GM18867 (cell line): ENCODE data around the gene MIOX.

Experiments used
- ATAC-seq: cut with Tn5 transposase; IDR thresholded peaks from one replicate; pipeline ENCODE4 v1.9.1; 2021; ENCODE audit warnings: mild to moderate bottlenecking, moderate library complexity; ENCODE audit not compliant: unreplicated experiment

The MIOX gene

DNA sequence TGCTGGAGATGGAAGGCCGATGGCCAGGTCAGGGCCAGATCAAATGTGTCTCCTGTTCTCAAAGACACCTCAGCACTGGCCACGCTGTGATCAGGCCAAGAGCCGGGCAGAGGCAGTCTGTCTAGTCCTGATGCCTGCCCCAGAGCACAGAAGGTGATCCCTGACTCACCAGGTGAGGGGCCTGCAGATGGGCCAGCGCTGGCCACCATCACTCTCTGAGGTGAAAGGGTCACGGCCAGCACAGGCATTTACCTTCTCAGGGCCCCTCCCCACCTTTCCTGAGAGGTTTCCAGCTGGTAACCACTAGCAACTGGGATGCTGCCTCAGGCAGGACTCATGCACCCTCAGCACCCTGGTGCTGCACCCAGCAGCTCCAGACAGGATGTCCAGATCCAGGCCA lies 14.7 kb upstream of the MIOX start:
- no peak for ATAC-seq

DNA sequence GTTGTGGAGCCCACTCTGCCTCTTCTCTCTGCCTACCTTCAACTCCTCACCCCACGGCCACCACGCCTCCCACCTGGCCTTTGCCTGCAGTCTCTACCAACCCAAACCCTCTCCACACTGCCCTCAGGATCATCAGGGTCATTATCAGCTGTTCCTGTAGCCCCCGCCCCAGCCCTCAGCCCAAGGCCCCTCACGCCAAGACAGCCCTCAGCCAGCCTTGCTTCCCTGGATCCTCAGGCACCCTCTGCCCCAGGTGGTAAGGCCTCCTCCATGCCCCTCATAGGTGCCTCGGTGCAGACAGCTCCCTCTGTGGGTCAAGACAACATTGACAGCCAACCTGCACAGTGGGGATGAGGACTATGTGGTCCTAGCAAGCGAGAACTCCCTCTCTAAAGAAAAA lies 13.6 kb upstream of the MIOX start:
- no peak for ATAC-seq

DNA sequence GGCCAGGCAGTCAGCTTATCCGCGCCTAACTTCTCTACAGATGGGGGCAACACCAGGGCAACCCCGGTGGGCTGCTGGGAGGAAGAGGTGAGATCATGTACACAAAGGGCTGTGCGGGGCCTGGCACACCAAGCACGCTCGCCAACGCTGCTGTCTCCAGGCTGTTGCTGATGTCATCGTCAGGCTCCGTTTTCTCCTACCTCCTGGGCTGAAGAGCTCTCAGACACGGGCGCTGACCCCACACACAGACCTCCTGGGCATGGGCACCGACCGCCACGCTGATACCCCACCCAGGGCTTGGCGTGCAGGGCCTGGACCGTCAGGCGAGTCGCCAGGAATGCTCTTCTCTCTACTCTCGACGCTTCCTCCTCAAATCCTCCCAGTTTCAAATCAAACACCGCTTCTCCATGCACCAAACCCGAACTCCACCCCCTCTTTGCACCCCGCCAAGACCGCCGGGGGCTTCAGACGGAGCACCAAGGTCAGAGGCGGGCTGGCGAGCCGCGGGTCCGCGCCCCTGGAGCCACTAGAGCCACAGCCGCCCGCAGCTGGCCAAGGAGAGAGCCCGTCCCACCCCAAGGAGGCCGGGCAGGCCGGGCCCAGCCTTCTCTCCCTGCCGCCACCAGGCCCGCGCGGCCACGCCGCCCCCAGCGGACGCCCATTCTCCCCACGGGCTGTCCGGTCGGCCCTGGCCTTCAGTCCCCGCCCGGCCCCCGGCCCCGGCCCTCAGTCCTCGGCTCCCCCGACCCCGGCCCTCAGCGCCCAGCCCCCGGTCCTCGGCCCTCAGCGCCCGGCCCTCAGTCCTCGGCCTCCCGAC lies 12.6 kb upstream of the MIOX start:
- ATAC-seq: no peak

DNA sequence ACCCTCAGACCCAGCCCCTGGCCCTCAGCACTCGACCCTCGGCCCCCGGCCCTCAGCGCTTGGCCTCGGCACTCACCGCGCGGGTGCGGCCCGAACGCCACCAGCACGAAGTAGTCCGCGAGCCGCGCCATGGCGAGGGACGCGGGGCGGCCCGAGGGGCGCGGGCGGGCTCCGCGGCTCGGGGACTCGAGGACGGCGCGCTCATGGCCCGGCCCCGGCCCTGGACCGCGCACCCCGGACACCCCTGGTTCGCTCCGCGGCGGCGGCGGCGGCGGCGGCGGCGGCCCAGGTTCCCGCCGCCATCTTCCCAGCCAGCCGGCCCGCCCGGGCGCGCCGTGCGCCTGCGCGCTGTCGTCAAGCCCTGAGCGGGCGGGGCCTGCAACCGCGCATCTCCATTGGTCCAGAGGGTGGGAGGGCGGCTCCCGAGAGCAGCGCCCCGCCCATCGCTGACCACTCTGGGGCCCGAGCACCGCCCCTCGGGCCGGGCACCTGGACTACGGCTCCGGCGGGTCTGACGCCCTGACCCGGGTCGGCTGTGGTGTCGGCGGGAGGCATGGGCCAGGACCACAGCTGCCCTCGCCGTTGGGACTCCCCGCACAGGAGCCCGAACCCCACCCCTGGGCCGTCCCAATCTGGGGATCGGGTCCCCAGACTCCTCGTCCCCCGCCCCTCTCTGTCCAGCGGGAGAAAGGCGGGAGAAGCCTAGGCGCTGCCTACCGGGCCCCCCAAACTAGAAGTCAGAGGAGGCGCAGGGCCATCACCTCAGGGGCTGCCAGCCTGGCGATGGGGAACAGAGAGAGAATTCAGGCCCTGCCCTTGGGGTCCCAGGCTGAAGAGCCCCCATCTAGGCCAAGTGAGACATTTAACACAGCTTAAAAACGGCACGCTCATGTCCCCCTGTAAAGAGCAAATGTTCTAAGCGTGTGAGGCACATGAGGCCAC lies 11.7 kb upstream of the MIOX start, which contains the start of gene SBF1:
Gene SBF1, minus strand, starts transcription at position 326 of the 942 bp plus-strand sequence. Its CDS starts 195 bp downstream, at position 131.
- peak; percentile 60 for ATAC-seq

DNA sequence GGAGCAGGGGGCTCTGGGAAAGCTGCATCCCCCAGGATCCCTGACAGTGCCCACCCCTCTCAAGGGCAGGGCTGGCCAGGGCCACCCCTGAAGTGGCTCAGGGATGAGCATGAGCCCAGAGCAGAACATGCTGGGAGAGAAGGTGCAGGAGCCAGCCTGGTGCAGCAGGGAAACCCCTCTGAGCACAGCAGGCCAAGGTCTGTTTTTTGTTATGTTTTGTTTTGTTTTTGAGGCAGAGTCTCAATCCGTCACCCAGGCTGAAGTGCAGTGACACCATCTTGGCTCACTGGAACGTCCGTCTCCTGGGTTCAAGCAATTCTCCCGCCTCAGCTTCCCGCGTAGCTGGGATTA lies 11.0 kb upstream of the MIOX start:
- no peak for ATAC-seq

DNA sequence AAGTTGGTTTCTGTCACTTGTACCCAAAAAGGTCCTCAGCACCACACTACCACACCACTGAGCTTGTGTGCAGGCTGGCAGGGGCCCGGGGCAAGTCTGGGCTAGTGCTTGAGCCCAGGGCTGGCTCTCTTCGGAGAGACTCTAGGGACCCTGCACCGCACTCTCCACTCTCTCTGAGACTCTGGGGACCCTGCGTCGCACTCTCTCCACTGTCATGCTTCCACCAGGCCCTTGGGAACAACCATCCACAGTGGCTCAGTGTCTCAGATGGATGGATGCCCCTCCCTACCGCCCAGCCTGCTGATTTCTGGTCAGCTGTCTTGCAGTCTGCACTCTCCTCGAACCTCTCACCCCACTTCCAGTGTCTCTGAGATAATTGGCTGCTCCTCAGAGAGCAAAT lies 9.8 kb upstream of the MIOX start:
- no peak for ATAC-seq

DNA sequence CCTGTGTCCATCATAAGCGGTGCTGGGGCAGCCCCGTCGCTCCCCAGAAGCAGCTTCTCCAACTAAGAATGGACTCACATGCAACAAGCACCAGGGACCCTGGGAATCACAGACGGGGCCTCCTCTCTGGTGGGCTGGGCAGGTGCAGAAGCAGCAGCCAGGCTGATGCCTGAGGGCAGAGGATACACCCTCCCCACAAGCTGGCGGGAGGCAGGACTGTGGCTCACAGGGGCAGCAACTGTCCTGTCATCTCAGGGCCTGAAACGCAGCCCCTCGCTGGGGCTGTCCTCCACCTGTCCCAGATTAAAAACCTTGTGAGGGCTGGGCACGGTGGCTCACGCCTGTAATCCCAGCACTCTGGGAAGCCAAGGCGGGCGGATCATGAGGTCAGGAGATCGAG lies 8.7 kb upstream of the MIOX start:
- ATAC-seq: no peak

DNA sequence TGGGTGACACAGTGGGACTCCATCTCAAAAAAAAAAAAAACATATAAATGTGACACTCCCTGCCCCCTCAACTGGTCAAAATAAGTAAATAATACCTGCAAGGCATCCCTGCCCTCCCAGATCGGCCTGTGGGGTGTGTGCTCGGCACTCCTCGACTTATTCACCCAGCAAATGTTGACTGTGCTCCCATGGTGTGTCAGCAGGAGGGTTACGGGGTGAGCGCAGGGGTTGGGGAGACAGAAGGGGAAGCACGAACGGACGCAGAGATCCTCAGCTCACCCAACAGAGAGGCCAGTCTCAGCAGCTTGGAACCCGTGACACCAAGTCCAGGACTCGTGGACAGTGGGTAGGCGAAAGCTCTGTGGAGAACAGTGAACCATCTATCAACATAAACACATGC lies 6.9 kb upstream of the MIOX start:
- ATAC-seq: no peak

DNA sequence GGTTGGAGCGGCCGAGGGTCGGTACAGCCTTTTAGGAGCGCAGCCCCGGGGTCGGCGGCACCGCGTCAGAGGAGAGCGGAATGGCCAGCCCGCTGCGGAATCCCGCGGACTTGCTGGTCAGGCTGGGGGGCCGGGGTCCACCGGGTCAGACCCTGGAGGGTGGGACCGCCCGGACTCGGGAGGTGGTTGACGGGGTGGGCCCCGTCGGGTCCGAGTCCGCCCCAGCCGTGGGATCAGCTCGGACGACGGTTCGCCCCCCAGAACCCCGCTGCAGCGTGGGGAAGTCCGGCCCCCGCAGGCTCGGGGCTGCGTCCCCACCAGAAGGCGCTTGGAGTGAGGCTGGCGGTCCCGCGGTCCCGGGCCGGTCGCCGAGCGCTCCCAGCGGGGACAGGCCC lies 5.6 kb upstream of the MIOX start:
- ATAC-seq: no peak

DNA sequence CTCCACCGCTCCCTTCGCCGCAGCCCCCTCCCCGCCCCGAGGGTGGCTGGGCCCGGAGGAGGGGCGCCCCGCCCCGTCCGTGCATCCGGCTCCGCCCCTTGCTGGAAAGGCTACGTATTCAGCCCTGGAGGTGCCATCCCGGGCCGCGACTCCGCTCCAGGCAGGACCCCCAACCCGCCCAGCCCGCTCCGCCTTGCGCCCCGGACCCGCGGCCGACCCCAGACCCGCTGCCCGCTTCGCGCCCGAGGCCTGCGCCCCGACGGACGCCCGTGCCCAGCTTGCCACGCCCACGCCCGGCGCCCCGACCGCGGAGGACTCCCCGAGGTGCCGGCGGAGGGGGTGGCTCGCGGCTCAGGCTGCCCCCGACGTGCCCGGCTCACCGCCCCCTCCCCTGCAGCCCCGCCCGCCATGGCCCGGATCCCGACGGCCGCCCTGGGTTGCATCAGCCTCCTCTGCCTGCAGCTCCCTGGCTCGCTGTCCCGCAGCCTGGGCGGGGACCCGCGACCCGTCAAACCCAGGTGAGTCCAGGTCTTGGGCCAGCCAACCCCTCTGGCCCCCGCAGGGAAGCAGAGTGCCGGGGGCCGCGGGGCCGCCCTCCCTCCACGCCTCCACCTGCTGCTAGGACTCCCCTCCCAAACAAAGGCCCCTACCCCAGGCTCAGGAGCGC lies 5.1 kb upstream of the MIOX start, which contains the start of gene ADM2:
Gene ADM2, plus strand, starts transcription at position 104 of the 667 bp plus-strand sequence. Its CDS starts 305 bp downstream, at position 409.
- no peak for ATAC-seq

DNA sequence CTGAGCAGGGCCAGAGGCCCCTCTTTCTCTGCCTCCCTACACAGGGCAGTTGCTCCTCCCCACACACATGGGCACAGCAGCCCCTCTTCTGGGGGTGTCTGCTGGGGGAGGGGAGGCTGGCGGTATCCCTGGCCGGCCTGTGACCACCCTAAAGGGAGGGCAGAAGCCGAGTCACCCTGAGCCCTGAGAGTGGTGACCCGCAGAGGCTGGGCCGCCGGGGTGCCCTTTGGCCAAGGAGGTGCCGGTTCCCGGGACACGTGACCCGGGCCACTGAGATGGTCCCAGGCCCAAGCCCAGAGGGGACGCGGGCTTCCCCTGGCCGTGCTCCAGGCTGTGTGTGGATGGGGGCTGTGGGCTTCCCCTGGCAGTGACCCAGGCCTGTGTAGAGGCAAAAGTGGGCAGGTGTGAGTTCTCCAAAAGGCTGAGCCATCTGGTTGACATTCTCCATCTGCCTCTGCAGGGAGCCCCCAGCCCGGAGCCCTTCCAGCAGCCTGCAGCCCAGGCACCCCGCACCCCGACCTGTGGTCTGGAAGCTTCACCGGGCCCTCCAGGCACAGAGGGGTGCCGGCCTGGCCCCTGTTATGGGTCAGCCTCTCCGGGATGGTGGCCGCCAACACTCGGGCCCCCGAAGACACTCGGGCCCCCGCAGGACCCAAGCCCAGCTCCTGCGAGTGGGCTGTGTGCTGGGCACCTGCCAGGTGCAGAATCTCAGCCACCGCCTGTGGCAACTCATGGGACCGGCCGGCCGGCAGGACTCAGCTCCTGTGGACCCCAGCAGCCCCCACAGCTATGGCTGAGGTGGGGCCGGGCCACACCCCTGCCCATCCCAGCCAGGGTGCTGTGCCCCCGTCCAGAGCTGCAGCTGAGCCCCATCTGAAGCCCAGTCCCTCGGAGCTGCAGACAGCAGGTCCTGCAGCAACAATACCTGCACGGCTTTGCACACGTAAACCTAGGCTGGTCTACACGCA lies 4.3 kb upstream of the MIOX start:
- no peak for ATAC-seq

DNA sequence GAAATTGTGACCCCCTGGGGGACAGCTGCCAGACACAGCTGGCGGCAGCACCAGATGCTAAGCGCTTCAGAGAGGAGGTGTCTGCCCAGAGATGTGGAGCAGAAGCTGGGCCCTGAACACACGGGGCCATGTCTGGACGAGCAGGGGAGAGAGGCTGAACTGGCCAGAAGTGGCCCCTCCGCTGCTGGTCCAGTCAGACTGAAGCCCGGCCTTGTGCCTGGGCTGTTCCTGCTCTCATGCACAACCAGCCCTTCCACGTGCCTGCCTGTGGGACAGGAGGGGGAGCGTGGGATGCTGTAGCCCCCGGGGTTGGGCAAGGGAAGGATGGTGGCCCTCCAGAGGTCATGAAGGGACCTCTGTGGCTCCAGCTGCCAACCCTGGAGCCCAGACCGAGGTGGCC lies 3.6 kb upstream of the MIOX start:
- ATAC-seq: no peak

DNA sequence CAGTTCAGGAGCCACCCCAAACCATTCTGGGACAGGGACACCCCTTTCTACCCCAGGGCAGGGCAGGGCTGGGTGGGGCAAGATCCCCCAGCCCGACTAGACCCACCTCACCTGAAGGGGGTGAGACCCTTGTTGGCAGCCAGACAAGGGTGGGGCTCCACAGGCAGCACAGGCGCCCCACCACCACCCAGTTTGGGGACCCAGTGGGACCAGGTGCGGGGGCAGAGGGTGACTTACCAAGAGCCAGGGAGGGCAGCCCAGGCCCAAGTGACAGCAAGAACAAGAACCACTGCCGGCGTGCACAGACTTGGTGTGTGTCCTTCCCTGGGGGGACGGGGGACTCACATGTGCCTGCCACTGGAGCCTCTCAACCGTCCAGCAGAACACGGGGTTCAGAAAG lies 3.1 kb upstream of the MIOX start:
- ATAC-seq: no peak

DNA sequence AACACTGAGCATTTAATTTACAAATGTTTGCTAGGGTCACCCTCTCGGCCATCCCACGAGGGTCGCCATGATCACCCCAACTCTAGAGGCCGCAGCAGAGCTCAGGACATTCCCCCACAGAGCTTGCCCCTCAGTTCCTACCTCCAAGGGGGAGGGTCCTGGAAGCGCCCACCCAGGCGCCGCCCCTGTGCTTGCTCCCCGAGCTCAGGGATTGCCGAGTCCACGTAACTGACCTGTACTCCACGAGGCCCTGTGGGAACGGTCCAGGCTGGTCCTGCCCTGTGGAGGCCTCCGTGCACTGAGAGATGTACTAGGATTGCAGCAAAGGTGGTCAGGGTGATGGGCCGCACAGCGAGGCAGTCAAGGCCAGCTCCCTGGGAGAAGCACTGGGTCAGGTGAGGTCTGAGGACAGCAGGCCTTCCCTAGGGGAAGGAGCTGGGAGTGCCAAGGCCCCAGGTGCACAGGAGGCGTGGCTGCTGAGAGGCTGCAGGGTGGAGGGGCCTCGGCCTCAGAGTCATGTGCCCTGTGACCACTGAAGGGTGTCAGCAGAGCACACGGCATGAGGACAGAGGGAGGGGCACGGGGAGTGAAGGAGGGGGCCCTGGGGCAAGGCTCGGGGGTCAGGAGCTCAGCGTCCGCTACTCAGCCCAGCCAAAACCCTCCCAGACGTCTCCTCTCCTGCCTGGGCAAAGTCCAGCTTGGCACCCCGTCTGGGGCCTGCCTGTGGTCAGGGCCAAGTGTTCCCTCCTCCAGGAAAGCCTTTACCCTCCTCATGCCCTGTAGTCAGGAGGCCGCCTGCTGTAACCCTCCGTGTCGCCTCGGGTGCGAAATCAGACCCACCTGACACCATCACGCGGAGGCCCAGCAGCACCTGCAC lies 2.4 kb upstream of the MIOX start:
- ATAC-seq: no peak

DNA sequence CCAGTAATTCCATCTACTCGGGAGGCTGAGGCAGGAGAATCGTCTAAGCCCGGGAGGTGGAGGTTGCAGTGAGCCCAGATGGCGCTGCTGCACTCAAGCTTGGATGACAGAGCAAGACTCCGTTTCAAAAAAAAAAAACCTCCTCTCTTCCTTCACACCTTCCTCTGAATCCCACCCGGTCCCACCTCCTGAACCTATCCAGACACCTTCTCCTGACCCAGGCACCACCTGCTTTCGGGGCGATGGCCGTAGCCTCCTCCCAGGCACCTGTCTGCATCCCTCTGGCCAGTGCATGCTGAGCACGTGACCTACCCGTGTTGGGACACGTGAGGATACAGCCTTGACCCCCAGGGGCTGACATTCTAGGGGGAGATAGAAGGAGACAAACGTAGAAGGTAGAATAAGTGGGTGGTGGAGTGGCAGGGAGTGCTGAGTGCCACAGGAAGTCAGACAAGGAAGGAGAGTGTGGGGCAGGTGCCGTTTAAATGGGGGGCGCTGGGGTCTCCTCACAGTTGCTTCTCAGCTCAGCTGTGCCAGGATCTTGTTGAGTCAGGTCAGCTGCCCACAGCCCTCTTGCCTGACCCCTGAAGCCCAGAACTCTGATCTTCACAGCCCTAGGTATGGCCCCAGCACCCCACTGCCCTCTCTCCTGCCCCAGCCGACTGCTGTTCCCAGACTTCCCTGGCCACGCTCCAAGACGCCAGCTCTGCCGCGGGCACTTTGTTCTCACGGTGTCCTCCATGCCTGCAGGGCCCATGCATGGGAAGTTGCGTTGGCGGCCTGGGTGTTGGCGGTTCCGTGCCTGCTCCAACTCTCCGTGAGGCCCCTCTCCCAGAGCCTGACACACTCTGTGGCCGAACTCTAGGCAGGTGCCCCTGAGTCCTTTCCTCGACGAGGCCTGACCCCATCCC lies 1.2 kb upstream of the MIOX start:
- no peak for ATAC-seq

DNA sequence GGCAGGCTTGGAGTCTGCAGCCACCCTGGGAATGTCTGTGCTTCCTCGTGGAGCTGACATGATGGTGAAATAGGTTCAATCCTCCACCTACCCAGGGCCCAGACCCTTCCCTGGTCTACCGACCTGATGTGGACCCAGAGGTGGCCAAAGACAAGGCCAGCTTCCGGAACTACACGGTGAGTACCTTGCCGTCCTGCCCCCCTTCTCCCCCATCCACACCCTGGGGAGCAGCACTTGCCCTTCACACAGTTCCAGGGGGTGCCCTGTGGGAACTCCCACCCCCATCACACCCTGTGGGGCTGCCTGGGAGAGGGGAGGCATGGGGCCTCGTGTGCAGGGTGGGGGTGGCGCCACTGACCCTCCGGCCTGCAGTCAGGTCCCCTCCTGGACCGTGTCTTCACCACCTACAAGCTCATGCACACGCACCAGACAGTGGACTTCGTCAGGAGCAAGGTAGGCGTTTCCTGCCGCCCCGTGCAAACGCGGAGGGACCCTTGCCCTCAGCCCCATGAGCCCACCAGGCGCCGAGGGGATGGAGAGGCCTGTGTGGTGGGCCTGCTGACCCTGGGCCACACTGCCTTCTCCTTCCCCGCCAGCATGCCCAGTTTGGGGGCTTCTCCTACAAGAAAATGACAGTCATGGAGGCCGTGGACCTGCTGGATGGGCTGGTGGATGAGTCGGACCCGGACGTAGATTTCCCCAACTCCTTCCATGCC lies 789 bp downstream of the MIOX start:
- no peak for ATAC-seq

DNA sequence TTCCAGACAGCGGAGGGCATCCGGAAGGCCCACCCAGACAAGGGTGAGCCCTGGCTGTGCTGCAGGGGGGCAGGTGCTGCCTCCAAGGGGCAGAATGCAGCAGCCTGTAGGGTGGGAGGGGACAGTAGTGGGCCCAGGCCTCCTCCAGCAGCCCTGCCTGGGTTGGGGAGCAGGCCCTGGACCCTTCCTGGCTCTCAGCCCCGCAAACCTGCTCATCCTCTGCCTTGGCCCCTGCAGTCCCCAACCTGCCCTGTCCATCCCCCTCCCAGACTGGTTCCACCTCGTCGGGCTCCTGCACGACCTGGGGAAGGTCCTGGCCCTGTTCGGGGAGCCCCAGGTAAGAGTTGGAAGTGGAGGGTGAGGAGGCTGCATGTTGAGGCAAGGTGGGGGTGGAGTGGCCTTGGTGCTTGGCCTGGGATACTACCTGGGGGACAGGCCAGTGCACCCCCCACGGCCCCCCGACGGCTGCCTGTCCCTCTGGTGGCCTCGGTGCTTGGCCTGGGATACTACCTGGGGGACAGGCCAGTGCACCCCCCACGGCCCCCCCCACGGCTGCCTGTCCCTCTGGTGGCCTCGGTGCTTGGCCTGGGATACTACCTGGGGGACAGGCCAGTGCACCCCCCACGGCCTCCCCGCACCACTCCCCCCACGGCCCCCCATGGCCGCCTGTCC lies 1.5 kb downstream of the MIOX start:
- ATAC-seq: no peak
